ENCODE results near the gene TMOD2.

TMOD2 gene

GRCh38 chr15:51803965-51804364 is 52.6 kb downstream of the TMOD2 start:
- Histone ChIP-seq H3K4me1 (ENCODE audit: control insufficient read depth in 5 of 5, insufficient read depth in 5 of 5, low read length in 5 of 5) (peaks cover 0 to 10% (median 0%) of the 10 kb centered on the region in 5 donors), H3K9me3 (ENCODE audit: control insufficient read depth in 5 of 5, low read length in 5 of 5) (no peaks in the 10 kb centered on the region), H3K27me3 (ENCODE audit: control insufficient read depth in 5 of 5, insufficient read depth in 4 of 5, low read length in 5 of 5) (no peaks in the 10 kb centered on the region), H3K36me3 (ENCODE audit: control insufficient read depth in 5 of 5, insufficient read depth in 5 of 5, low read length in 5 of 5) (peaks cover 15 to 32% (median 20%) of the 10 kb centered on the region in 5 donors), H3K9ac (ENCODE audit: low read length in 5 of 5) (no peak overlapping the region), H3K4me3 (ENCODE audit: low read depth in 1 of 5, low read length in 5 of 5) (no peak overlapping the region), H3K27ac (ENCODE audit: low read depth, low read length) (no peak overlapping the region)

- no peaks in the 10 kb centered on the region for H3K27me3 ChIP-seq (ENCODE audit: control insufficient read depth in 5 of 5, insufficient read depth in 4 of 5, low read length in 5 of 5)
- H3K4me3 ChIP-seq (ENCODE audit: low read depth in 1 of 5, low read length in 5 of 5): peak overlapping the region in 2 of 5 donors; percentile 18 to 28
- H3K27ac ChIP-seq (ENCODE audit: low read depth, low read length): no peak overlapping the region
- H3K36me3 ChIP-seq (ENCODE audit: control insufficient read depth in 5 of 5, insufficient read depth in 5 of 5, low read length in 5 of 5): peaks cover 11 to 33% (median 17%) of the 10 kb centered on the region in 5 donors
- H3K9ac ChIP-seq (ENCODE audit: low read length in 5 of 5): no peak overlapping the region
- peaks cover 0 to 10% (median 0%) of the 10 kb centered on the region in 5 donors for H3K4me1 ChIP-seq (ENCODE audit: control insufficient read depth in 5 of 5, insufficient read depth in 5 of 5, low read length in 5 of 5)
- no peaks in the 10 kb centered on the region for H3K9me3 ChIP-seq (ENCODE audit: control insufficient read depth in 5 of 5, low read length in 5 of 5)
Observed at GRCh38 chr15:51806123-51806522, 54.7 kb downstream of the TMOD2 start.

GRCh38 chr15:51809457-51809856 is 58.1 kb downstream of the TMOD2 start:
- H3K9me3 ChIP-seq (ENCODE audit: control insufficient read depth in 5 of 5, low read length in 5 of 5): no peaks in the 10 kb centered on the region
- H3K27me3 ChIP-seq (ENCODE audit: control insufficient read depth in 5 of 5, insufficient read depth in 4 of 5, low read length in 5 of 5): no peaks in the 10 kb centered on the region
- peaks cover 0 to 8% (median 0%) of the 10 kb centered on the region in 5 donors for H3K4me1 ChIP-seq (ENCODE audit: control insufficient read depth in 5 of 5, insufficient read depth in 5 of 5, low read length in 5 of 5)
- H3K36me3 ChIP-seq (ENCODE audit: control insufficient read depth in 5 of 5, insufficient read depth in 5 of 5, low read length in 5 of 5): peaks cover 13 to 37% (median 17%) of the 10 kb centered on the region in 5 donors
- H3K4me3 ChIP-seq (ENCODE audit: low read depth in 1 of 5, low read length in 5 of 5): no peak overlapping the region
- H3K9ac ChIP-seq (ENCODE audit: low read length in 5 of 5): no peak overlapping the region
- no peak overlapping the region for H3K27ac ChIP-seq (ENCODE audit: low read depth, low read length)

- no peak overlapping the region for H3K9ac ChIP-seq (ENCODE audit: low read length in 5 of 5)
- H3K9me3 ChIP-seq (ENCODE audit: control insufficient read depth in 5 of 5, low read length in 5 of 5): no peaks in the 10 kb centered on the region
- H3K4me1 ChIP-seq (ENCODE audit: control insufficient read depth in 5 of 5, insufficient read depth in 5 of 5, low read length in 5 of 5): peaks cover 0 to 11% (median 0%) of the 10 kb centered on the region in 5 donors
- peaks cover 0 to 29% (median 7%) of the 10 kb centered on the region in 5 donors for H3K36me3 ChIP-seq (ENCODE audit: control insufficient read depth in 5 of 5, insufficient read depth in 5 of 5, low read length in 5 of 5)
- H3K4me3 ChIP-seq (ENCODE audit: low read depth in 1 of 5, low read length in 5 of 5): no peak overlapping the region
- H3K27me3 ChIP-seq (ENCODE audit: control insufficient read depth in 5 of 5, insufficient read depth in 4 of 5, low read length in 5 of 5): no peaks in the 10 kb centered on the region
- no peak overlapping the region for H3K27ac ChIP-seq (ENCODE audit: low read depth, low read length)
Observed at GRCh38 chr15:51812598-51812997, 61.2 kb downstream of the TMOD2 start.

GRCh38 chr15:51814606-51815005 is 63.2 kb downstream of the TMOD2 start:
- H3K27me3 ChIP-seq (ENCODE audit: control insufficient read depth in 5 of 5, insufficient read depth in 4 of 5, low read length in 5 of 5): no peaks in the 10 kb centered on the region
- peaks cover 0 to 11% (median 0%) of the 10 kb centered on the region in 5 donors for H3K4me1 ChIP-seq (ENCODE audit: control insufficient read depth in 5 of 5, insufficient read depth in 5 of 5, low read length in 5 of 5)
- H3K9me3 ChIP-seq (ENCODE audit: control insufficient read depth in 5 of 5, low read length in 5 of 5): no peaks in the 10 kb centered on the region
- no peak overlapping the region for H3K4me3 ChIP-seq (ENCODE audit: low read depth in 1 of 5, low read length in 5 of 5)
- H3K9ac ChIP-seq (ENCODE audit: low read length in 5 of 5): no peak overlapping the region
- H3K27ac ChIP-seq (ENCODE audit: low read depth, low read length): no peak overlapping the region
- peaks cover 0 to 16% (median 2%) of the 10 kb centered on the region in 5 donors for H3K36me3 ChIP-seq (ENCODE audit: control insufficient read depth in 5 of 5, insufficient read depth in 5 of 5, low read length in 5 of 5)

GRCh38 chr15:51816611-51817010 is 65.2 kb downstream of the TMOD2 start:
- H3K9ac ChIP-seq (ENCODE audit: low read length in 5 of 5): no peak overlapping the region
- H3K9me3 ChIP-seq (ENCODE audit: control insufficient read depth in 5 of 5, low read length in 5 of 5): peaks cover 0 to 10% (median 7%) of the 10 kb centered on the region in 5 donors
- no peaks in the 10 kb centered on the region for H3K27me3 ChIP-seq (ENCODE audit: control insufficient read depth in 5 of 5, insufficient read depth in 4 of 5, low read length in 5 of 5)
- H3K27ac ChIP-seq (ENCODE audit: low read depth, low read length): no peak overlapping the region
- H3K4me3 ChIP-seq (ENCODE audit: low read depth in 1 of 5, low read length in 5 of 5): no peak overlapping the region
- H3K4me1 ChIP-seq (ENCODE audit: control insufficient read depth in 5 of 5, insufficient read depth in 5 of 5, low read length in 5 of 5): peaks cover 0 to 11% (median 0%) of the 10 kb centered on the region in 5 donors
- peaks cover 0 to 4% (median 2%) of the 10 kb centered on the region in 5 donors for H3K36me3 ChIP-seq (ENCODE audit: control insufficient read depth in 5 of 5, insufficient read depth in 5 of 5, low read length in 5 of 5)

- H3K9ac ChIP-seq (ENCODE audit: low read length in 5 of 5): no peak overlapping the region
- H3K4me1 ChIP-seq (ENCODE audit: control insufficient read depth in 5 of 5, insufficient read depth in 5 of 5, low read length in 5 of 5): peaks cover 0 to 11% (median 0%) of the 10 kb centered on the region in 5 donors
- no peak overlapping the region for H3K27ac ChIP-seq (ENCODE audit: low read depth, low read length)
- peaks cover 0 to 10% (median 8%) of the 10 kb centered on the region in 5 donors for H3K9me3 ChIP-seq (ENCODE audit: control insufficient read depth in 5 of 5, low read length in 5 of 5)
- H3K27me3 ChIP-seq (ENCODE audit: control insufficient read depth in 5 of 5, insufficient read depth in 4 of 5, low read length in 5 of 5): no peaks in the 10 kb centered on the region
- H3K4me3 ChIP-seq (ENCODE audit: low read depth in 1 of 5, low read length in 5 of 5): no peak overlapping the region
- peaks cover 0 to 2% (median 0%) of the 10 kb centered on the region in 5 donors for H3K36me3 ChIP-seq (ENCODE audit: control insufficient read depth in 5 of 5, insufficient read depth in 5 of 5, low read length in 5 of 5)
Observed at GRCh38 chr15:51818150-51818549, 66.8 kb downstream of the TMOD2 start.

GRCh38 chr15:51825698-51826097 is 74.3 kb downstream of the TMOD2 start:
- H3K4me3 ChIP-seq (ENCODE audit: low read depth in 1 of 5, low read length in 5 of 5): no peak overlapping the region
- no peaks in the 10 kb centered on the region for H3K36me3 ChIP-seq (ENCODE audit: control insufficient read depth in 5 of 5, insufficient read depth in 5 of 5, low read length in 5 of 5)
- no peak overlapping the region for H3K9ac ChIP-seq (ENCODE audit: low read length in 5 of 5)
- no peak overlapping the region for H3K27ac ChIP-seq (ENCODE audit: low read depth, low read length)
- H3K9me3 ChIP-seq (ENCODE audit: control insufficient read depth in 5 of 5, low read length in 5 of 5): peaks cover 0 to 10% (median 8%) of the 10 kb centered on the region in 5 donors
- no peaks in the 10 kb centered on the region for H3K27me3 ChIP-seq (ENCODE audit: control insufficient read depth in 5 of 5, insufficient read depth in 4 of 5, low read length in 5 of 5)
- H3K4me1 ChIP-seq (ENCODE audit: control insufficient read depth in 5 of 5, insufficient read depth in 5 of 5, low read length in 5 of 5): peaks cover 2 to 10% (median 7%) of the 10 kb centered on the region in 5 donors

GRCh38 chr15:51828621-51829375 is 77.4 kb downstream of the TMOD2 start:
- H3K36me3 ChIP-seq (ENCODE audit: control insufficient read depth in 5 of 5, insufficient read depth in 5 of 5, low read length in 5 of 5): no peaks in the 10 kb centered on the region
- no peaks in the 10 kb centered on the region for H3K27me3 ChIP-seq (ENCODE audit: control insufficient read depth in 5 of 5, insufficient read depth in 4 of 5, low read length in 5 of 5)
- no peaks in the 10 kb centered on the region for H3K9me3 ChIP-seq (ENCODE audit: control insufficient read depth in 5 of 5, low read length in 5 of 5)
- H3K4me3 ChIP-seq (ENCODE audit: low read depth in 1 of 5, low read length in 5 of 5): peak overlapping the region; percentile 48 to 96 (median 93)
- H3K9ac ChIP-seq (ENCODE audit: low read length in 5 of 5): peak overlapping the region in 1 of 5 donors; percentile 92
- peaks cover 2 to 28% (median 22%) of the 10 kb centered on the region in 5 donors for H3K4me1 ChIP-seq (ENCODE audit: control insufficient read depth in 5 of 5, insufficient read depth in 5 of 5, low read length in 5 of 5)
- H3K27ac ChIP-seq (ENCODE audit: low read depth, low read length): peak overlapping the region; percentile 95
